Calu3 (cell line): ENCODE results near the gene XPO4. TPM values are rescaled to one million over a fixed set of nuclear protein-coding genes. Genes with fewer than 3 reads are reported as not detected.

ENCODE experiments used
- BruUV-seq: library from RNA; stranded (reverse); fragments of 400-500 nt; replicated peaks from 2 replicates; lab custom pipeline; 2021; lab: Mats Ljungman, UMichigan
- CTCF ChIA-PET: fragments of 300-600 bp; sonication (Branson Sonifier 250); formaldehyde crosslinking; loops from one replicate; lab custom pipeline; 2022; ENCODE audit warnings: antibody characterized with exemption; lab: Charles Lee
- DNase-seq: peaks from one replicate; pipeline ENCODE4 v3.0.0; 2022
- H3K27ac Mint-ChIP-seq: one replicate; pipeline ENCODE4 v1.8.0; 2022; ENCODE audit warnings: mixed read lengths; ENCODE audit not compliant: unreplicated experiment
- H3K27me3 Mint-ChIP-seq: one replicate; pipeline ENCODE4 v1.8.0; 2022; ENCODE audit warnings: mixed read lengths; ENCODE audit not compliant: unreplicated experiment
- H3K36me3 Mint-ChIP-seq: one replicate; pipeline ENCODE4 v1.8.0; 2022; ENCODE audit warnings: mild to moderate bottlenecking, moderate library complexity, mixed read lengths; ENCODE audit not compliant: insufficient read depth, unreplicated experiment
- H3K4me1 Mint-ChIP-seq: one replicate; pipeline ENCODE4 v1.8.0; 2022; ENCODE audit warnings: mild to moderate bottlenecking, low read depth, mixed read lengths; ENCODE audit not compliant: unreplicated experiment
- H3K4me3 Mint-ChIP-seq: one replicate; pipeline ENCODE4 v1.8.0; 2022; ENCODE audit warnings: mild to moderate bottlenecking, low read depth, moderate library complexity, mixed read lengths; ENCODE audit not compliant: unreplicated experiment
- H3K9me3 Mint-ChIP-seq: one replicate; pipeline ENCODE4 v1.8.0; 2022; ENCODE audit warnings: low read depth, mixed read lengths; ENCODE audit not compliant: unreplicated experiment
- intact Hi-C: fragments of 100-400 bp; cut with micrococcal nuclease; formaldehyde crosslinking; loops from one replicate; pipeline ENCODE4 v1.10.0; 2022; ENCODE audit not compliant: unreplicated experiment
- total RNA-seq: library from RNA; stranded (reverse); gene quantifications from 2 replicates; pipeline ENCODE4 v1.2.3, GENCODE V29; 2022
- TF ChIP-seq, protein P1 (sequence below): fragments of 200-600 bp; IDR thresholded peaks from one replicate; pipeline ENCODE4 v1.8.0; 2022; ENCODE audit warnings: antibody characterized with exemption; ENCODE audit not compliant: unreplicated experiment

XPO4 gene
- total RNA-seq, 1 experiment from 2014 or later = 13.6 TPM

DNA sequence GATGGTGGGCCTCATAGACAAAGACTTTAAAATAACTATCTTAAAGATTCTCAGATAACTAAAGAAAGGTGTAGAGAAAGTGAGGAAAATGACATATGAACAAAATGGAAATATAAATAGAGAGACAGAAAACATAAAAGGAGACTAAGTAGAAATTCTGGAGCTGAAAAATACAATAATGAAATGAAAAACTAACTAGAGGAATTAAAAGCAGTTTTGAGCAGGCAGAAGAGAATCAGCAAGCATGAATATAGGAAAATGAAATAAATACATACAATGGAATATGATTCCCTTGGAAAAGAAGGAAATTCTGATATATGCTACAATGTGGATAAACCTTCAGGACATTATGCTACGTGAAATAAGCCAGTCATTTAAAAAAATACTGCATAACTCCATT lies 132.7 kb downstream of the XPO4 start:
- BruUV-seq = no TSS peak

DNA sequence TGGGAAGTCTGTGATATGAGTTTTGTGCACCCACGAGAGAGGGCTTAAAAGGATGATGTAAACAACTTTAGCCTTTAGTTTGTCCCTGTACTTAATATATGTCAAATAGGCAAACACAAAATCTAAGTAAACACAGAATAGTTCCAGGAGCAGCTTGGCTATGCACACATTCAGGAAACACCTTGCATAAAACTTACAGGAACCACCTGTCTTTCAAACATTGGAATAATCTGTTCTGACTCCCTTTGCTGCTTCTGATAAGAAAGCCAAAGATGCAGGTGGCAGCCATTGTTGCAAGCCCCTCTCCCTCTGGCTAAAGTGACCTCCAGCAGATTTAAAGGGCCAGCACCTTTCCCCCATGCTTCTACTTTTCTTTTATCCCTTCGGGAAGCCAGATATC lies 133.5 kb downstream of the XPO4 start:
- DNase-seq = no peak
- CTCF ChIA-PET = no interaction called here
- TF ChIP-seq, protein P1, sequence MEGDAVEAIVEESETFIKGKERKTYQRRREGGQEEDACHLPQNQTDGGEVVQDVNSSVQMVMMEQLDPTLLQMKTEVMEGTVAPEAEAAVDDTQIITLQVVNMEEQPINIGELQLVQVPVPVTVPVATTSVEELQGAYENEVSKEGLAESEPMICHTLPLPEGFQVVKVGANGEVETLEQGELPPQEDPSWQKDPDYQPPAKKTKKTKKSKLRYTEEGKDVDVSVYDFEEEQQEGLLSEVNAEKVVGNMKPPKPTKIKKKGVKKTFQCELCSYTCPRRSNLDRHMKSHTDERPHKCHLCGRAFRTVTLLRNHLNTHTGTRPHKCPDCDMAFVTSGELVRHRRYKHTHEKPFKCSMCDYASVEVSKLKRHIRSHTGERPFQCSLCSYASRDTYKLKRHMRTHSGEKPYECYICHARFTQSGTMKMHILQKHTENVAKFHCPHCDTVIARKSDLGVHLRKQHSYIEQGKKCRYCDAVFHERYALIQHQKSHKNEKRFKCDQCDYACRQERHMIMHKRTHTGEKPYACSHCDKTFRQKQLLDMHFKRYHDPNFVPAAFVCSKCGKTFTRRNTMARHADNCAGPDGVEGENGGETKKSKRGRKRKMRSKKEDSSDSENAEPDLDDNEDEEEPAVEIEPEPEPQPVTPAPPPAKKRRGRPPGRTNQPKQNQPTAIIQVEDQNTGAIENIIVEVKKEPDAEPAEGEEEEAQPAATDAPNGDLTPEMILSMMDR = no peak
- Mint-ChIP-seq H3K36me3 (peaks cover 12% of the 10 kb centered on the region), H3K4me3 (no peak overlapping the region), H3K4me1 (peaks cover 10% of the 10 kb centered on the region), H3K9me3 (no peaks in the 10 kb centered on the region), H3K27ac (no peak overlapping the region), H3K27me3 (no peaks in the 10 kb centered on the region)
- intact Hi-C loops = no loop called here
- BruUV-seq = no TSS peak

More for the DNA sequence above, 132.7 kb downstream of the XPO4 start:
- CTCF ChIA-PET = no interaction called here
- H3K27me3 Mint-ChIP-seq = no peaks in the 10 kb centered on the region
- H3K27ac Mint-ChIP-seq = no peak overlapping the region
- H3K4me1 Mint-ChIP-seq = peaks cover 10% of the 10 kb centered on the region
- H3K9me3 Mint-ChIP-seq = no peaks in the 10 kb centered on the region
- DNase-seq = no peak
- TF ChIP-seq, protein P1 = no peak
- no peak overlapping the region for H3K4me3 Mint-ChIP-seq
- intact Hi-C loops = no loop called here
- peaks cover 13% of the 10 kb centered on the region for H3K36me3 Mint-ChIP-seq

DNA sequence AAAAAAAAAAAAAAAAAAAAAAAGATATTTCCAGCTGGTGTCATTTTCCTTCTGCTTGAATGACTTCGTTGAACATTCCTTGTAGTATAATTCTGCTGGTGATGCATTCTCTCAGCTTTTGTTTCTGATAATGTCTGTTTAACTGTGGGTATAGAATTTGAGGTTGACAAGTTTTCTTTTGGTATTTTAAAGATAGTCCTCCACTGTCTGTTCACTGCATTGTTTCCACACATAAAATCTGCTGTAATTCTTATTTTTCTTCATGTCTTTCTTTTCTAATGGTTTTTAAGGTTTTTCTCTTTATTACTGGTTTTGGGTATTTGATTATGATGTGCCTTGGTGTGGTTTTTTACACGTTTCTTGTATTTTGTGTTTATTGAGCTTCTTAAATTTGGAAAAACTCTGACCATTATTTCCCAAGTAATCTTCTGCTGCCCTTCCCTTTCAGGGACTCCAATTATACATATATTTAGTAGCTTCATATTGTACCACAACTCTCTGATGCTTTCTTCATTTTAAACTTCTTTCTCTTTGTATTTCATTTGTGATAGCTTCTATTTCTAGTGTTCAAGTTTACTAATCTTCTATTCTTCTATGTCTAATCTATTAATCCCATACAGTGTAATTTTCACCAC lies 135.1 kb downstream of the XPO4 start:
- intact Hi-C loops = no loop called here
- H3K27me3 Mint-ChIP-seq = no peaks in the 10 kb centered on the region
- H3K4me3 Mint-ChIP-seq = no peak overlapping the region
- no peaks in the 10 kb centered on the region for H3K36me3 Mint-ChIP-seq
- H3K4me1 Mint-ChIP-seq = peaks cover 5% of the 10 kb centered on the region
- BruUV-seq = no TSS peak
- no peaks in the 10 kb centered on the region for H3K9me3 Mint-ChIP-seq
- TF ChIP-seq, protein P1 = no peak
- no peak overlapping the region for H3K27ac Mint-ChIP-seq
- CTCF ChIA-PET = interaction anchor here (0.6 kb wide), 1 partner anchor 817 kb away, joined by 4 read pairs; no protein-coding TSS in a partner anchor
- no peak for DNase-seq

DNA sequence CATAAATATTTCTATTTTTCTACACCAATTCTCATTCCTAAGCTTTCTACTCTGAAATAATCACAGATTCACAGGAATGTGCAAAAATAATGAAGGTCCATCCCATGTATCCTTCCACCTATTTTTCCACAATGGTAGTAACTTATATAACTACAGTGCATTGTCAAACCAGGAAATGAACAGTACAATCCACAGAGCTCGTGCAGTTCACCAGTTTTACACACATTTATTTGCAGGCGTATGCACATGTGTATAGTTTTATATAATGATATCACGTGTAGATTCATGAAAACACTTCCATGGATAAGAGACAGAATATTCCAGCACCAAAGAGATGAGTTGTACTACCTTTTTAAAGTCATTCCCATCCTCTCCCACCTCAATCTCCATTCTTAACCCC lies 141.7 kb downstream of the XPO4 start:
- intact Hi-C loops = no loop called here
- Mint-ChIP-seq H3K4me1 (no peaks in the 10 kb centered on the region), H3K36me3 (no peaks in the 10 kb centered on the region), H3K9me3 (no peaks in the 10 kb centered on the region), H3K27ac (no peak overlapping the region), H3K27me3 (no peaks in the 10 kb centered on the region), H3K4me3 (no peak overlapping the region)
- no peak for DNase-seq
- no TSS peak for BruUV-seq
- TF ChIP-seq, protein P1 = no peak
- CTCF ChIA-PET = no interaction called here
